ENCODE results near the gene C6orf132.

Gene C6orf132

DNA sequence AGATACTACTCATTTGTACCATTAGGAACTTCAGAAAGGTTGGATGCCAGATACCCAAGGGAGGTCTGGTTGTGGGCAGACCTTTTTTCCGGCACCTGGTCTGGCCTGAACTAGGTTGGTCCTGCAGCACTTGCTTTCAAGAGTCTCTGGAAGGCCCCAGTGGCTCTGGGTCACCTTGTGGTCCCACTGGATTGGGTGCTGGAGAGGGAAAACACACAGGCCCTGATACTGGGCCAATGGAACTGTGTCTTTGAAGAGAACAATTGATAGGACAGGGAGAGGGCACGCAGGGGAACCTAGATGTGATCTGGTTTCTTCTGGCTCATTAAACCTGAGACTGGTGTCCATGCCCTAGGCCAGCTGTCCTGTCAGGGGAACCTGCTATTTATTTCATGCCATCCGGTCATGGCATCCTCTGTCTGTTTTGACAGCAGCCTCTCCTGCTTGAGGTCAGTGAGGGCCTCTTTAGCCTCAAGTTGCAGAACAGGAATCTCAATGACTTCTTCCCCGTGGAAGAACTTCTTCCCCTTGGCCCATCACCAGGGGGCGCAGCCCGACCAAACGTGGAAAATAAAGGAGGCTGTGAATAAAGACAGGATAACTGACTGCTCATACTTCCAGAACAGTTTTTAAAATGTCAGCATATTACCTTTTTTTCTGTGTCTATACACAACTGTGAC lies 67.1 kb downstream of the C6orf132 start:
- peak; percentile 23 for DNase-seq (ENCODE audit: low read depth)

GRCh38 chr6:42073287-42073686 lies 69.1 kb downstream of the C6orf132 start:
- DNase-seq (ENCODE audit: low read depth), result no peak

GRCh38 chr6:42071881-42072583 lies 70.4 kb downstream of the C6orf132 start:
- no peak for DNase-seq (ENCODE audit: low read depth)

- DNase-seq (ENCODE audit: low read depth), result no peak
Observed at GRCh38 chr6:42068872-42069522, 73.4 kb downstream of the C6orf132 start.

DNA sequence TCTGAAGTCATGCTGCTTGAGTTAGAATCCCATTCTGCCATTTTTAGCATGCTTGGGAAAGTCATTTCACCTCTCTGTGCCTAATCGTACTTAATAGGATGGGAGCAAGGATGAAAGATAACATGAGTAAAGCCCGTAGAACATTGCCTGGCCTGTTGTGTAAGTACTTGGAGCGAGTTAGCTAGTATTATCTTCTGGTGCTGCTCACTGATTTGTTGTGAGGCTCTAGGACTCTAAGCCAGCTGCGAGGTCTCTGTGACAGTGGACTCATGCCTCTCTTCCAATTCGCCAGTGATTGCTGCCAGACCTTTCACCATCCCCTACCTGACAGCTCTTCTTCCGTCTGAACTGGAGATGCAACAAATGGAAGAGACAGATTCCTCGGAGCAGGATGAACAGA lies 74.2 kb downstream of the C6orf132 start:
- DNase-seq (ENCODE audit: low read depth), result no peak

DNA sequence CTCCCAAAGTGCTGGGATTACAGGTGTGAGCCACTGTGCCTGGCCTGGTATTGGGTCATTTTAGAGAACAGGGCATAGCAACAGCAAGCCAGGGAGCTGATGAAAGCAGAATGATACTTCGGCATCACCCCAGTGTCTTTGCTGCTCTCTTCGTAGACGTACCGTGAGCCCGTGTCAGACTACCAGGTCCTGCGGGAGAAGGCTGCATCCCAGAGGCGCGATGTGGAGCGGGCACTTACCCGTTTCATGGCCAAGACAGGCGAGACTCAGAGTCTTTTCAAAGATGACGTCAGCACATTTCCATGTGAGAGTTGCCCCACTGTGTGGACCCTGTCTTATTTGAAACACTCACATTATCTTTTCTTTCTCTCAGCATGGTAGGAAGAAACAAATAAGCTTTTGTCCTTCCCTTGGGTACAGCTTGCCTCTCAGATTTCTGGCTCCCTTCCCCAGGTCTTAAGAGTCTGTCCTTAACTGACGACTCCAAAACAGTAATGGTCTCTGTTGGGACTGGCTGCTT lies 76.2 kb downstream of the C6orf132 start:
- DNase-seq (ENCODE audit: low read depth), result no peak

- DNase-seq (ENCODE audit: low read depth), result no peak
Observed at GRCh38 chr6:42059743-42060142, 82.7 kb downstream of the C6orf132 start.

DNA sequence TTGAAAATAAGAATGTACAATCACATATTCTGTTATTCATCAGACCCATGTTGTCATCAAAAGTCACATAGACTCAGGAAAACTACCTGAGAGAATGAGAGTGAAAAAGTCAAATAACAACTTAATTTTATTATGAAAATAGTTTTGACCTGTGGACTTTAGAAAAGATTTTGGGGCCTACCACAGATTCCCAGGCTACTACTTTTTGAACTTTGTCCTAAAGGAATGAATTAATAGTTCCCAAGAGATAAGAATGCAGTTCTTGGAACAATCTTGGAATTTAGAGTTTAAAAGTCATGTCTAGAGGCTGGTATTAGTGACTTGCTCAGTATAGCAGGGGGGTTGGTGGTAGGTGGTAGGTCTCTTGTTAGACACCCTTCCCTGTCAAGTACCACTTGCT lies 88.8 kb downstream of the C6orf132 start:
- DNase-seq (ENCODE audit: low read depth), result no peak

GRCh38 chr6:42051268-42051653 lies 91.2 kb downstream of the C6orf132 start:
- no peak for DNase-seq (ENCODE audit: low read depth)
